SU-DHL-6 (cell line): ENCODE data around the gene COMMD3.

Source experiments
- H2AFZ ChIP-seq: fragments of 200-600 bp; sonication (generic); 2 replicates; pipeline ENCODE4 v1.6.1; 2014; ENCODE audit warnings: low read depth, mild to moderate bottlenecking, moderate library complexity, mixed read lengths, antibody characterized with exemption, low read length; ENCODE audit not compliant: severe bottlenecking
- H3F3A ChIP-seq: fragments of 200-600 bp; shearing (Covaris generic); 2 replicates; pipeline ENCODE4 v1.6.0; 2016; ENCODE audit warnings: antibody characterized with exemption, mild to moderate bottlenecking; ENCODE audit not compliant: insufficient read depth
- H3K27ac ChIP-seq: fragments of 200-600 bp; sonication (generic); 2 replicates; pipeline ENCODE4 v1.5.1; 2016; ENCODE audit warnings: low read depth, mild to moderate bottlenecking, low read length, moderate library complexity, mixed read lengths
- H3K27me3 ChIP-seq: fragments of 200-600 bp; sonication (generic), shearing (Covaris generic); 2 replicates; pipeline ENCODE4 v1.6.0; 2014; ENCODE audit warnings: mild to moderate bottlenecking, low read length
- H3K36me3 ChIP-seq: fragments of 200-600 bp; sonication (generic); 2 replicates; pipeline ENCODE4 v1.6.1; 2014; ENCODE audit warnings: mild to moderate bottlenecking, low read length, mixed read lengths
- H3K4me2 ChIP-seq: fragments of 300-600, 200-600 bp; shearing (Covaris generic), sonication (generic); 2 replicates; pipeline ENCODE4 v1.6.0; 2014; ENCODE audit warnings: low read length, low read depth, mild to moderate bottlenecking; ENCODE audit not compliant: poor library complexity, severe bottlenecking
- H3K4me3 ChIP-seq: fragments of 200-600 bp; sonication (generic); 2 replicates; pipeline ENCODE4 v1.5.1; 2014; ENCODE audit warnings: antibody characterized with exemption, low read length, mild to moderate bottlenecking, mixed read lengths; ENCODE audit not compliant: insufficient read depth, poor library complexity, severe bottlenecking
- H3K79me2 ChIP-seq: fragments of 200-600 bp; sonication (generic); 2 replicates; pipeline ENCODE4 v1.6.1; 2014; ENCODE audit warnings: mild to moderate bottlenecking, low read length, moderate library complexity; ENCODE audit not compliant: insufficient read depth
- H3K9ac ChIP-seq: fragments of 200-600 bp; sonication (generic); 2 replicates; pipeline ENCODE4 v1.7.0; 2014; ENCODE audit warnings: mild to moderate bottlenecking, low read length
- H3K9me2 ChIP-seq: fragments of 200-600 bp; sonication (generic); replicated peaks from 2 replicates; pipeline ENCODE4 v1.6.1; 2014; ENCODE audit warnings: low read length; ENCODE audit not compliant: insufficient read depth
- H3K9me3 ChIP-seq: fragments of 200-600 bp; sonication (generic); 2 replicates; pipeline ENCODE4 v1.6.1; 2014; ENCODE audit warnings: low read length, mixed read lengths; ENCODE audit not compliant: insufficient read depth
- H4K20me1 ChIP-seq: fragments of 200-600 bp; sonication (generic); 2 replicates; pipeline ENCODE4 v1.6.1; 2014; ENCODE audit warnings: low read depth, mild to moderate bottlenecking, antibody characterized with exemption, low read length, moderate library complexity, mixed read lengths
- EZH2phosphoT487 ChIP-seq: fragments of 200-600 bp; sonication (generic), shearing (Covaris generic); conservative IDR thresholded peaks from 2 replicates; pipeline ENCODE4 v1.6.1; 2018; ENCODE audit warnings: mild to moderate bottlenecking, antibody characterized with exemption, low read length, moderate library complexity, mixed read lengths
- TF ChIP-seq, protein P1 (sequence below): fragments of 200-600 bp; sonication (generic); IDR thresholded peaks from one replicate; pipeline ENCODE4 v1.5.1; 2017; ENCODE audit warnings: antibody characterized with exemption, mild to moderate bottlenecking, low read length, moderate library complexity; ENCODE audit not compliant: insufficient read depth, poor library complexity, severe bottlenecking

COMMD3 gene

DNA sequence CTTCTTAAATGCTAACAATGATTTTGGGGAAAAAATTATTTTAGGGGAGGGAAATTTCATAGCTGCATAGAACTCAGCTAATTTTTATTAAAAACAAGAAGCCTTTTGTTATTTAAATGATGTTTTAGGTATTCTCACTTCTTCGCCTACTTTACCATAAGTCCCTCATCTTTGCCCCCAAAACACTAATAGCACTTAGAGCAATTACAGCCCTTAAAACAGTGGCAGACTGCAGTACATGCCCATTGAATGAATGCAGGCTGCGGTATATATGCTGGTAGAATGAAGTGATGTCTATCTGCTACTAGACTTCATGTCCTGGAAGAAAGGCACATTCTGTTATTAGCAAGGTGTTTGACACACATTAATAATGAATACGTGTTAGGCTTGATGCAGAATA, 26.2 kb downstream of the COMMD3 start:
- H3F3A ChIP-seq = peaks cover 3% of the 10 kb centered on the region; the same call in 1 of the 2 replicates
- H3K79me2 ChIP-seq = no peaks in the 10 kb centered on the region
- no peak for TF ChIP-seq EZH2phosphoT487
- TF ChIP-seq, protein P1, sequence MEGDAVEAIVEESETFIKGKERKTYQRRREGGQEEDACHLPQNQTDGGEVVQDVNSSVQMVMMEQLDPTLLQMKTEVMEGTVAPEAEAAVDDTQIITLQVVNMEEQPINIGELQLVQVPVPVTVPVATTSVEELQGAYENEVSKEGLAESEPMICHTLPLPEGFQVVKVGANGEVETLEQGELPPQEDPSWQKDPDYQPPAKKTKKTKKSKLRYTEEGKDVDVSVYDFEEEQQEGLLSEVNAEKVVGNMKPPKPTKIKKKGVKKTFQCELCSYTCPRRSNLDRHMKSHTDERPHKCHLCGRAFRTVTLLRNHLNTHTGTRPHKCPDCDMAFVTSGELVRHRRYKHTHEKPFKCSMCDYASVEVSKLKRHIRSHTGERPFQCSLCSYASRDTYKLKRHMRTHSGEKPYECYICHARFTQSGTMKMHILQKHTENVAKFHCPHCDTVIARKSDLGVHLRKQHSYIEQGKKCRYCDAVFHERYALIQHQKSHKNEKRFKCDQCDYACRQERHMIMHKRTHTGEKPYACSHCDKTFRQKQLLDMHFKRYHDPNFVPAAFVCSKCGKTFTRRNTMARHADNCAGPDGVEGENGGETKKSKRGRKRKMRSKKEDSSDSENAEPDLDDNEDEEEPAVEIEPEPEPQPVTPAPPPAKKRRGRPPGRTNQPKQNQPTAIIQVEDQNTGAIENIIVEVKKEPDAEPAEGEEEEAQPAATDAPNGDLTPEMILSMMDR = no peak
- no peak overlapping the region for H3K4me3 ChIP-seq
- H2AFZ ChIP-seq = no peak overlapping the region
- no peaks in the 10 kb centered on the region for H3K9me3 ChIP-seq
- no peaks in the 10 kb centered on the region for H3K36me3 ChIP-seq
- H3K9ac ChIP-seq = no peak overlapping the region
- 0 out of 2 replicates have a peak, but pooled peaks cover 1% of the 10 kb centered on the region for H3K27me3 ChIP-seq
- H3K9me2 ChIP-seq = no peaks in the 10 kb centered on the region
- H3K4me2 ChIP-seq = no peak overlapping the region
- H3K27ac ChIP-seq = no peak overlapping the region
- no peaks in the 10 kb centered on the region for H4K20me1 ChIP-seq

DNA sequence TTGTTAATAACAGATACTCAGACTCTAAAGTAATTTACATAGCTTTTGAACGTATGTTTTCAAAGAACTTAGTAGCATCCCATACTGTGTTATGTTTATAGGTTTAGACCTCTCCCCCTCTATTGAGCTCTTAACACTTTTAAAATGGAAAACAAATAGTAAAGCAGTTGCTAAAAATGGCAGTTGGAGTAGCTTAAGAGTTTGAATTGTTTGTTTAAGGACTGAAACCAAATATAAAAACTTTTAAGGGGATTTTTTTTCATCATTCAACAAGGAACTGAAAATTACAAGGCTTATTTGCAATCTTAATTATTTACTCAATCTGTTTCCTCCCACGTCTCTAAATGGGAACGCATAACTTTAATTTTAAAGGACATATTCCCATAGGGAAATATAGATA, 27.5 kb downstream of the COMMD3 start:
- Histone ChIP-seq H3K36me3 (no peaks in the 10 kb centered on the region), H3K79me2 (no peaks in the 10 kb centered on the region), H2AFZ (no peak overlapping the region), H3K9me3 (no peaks in the 10 kb centered on the region), H3K27ac (no peak overlapping the region), H3K27me3 (no peaks in the 10 kb centered on the region), H3K4me3 (no peak overlapping the region), H3F3A (peaks cover 3% of the 10 kb centered on the region; the same call in 1 of the 2 replicates), H4K20me1 (no peaks in the 10 kb centered on the region), H3K9me2 (no peaks in the 10 kb centered on the region), H3K9ac (no peak overlapping the region), H3K4me2 (no peak overlapping the region)
- no peak for TF ChIP-seq EZH2phosphoT487
- TF ChIP-seq, protein P1 = no peak

DNA sequence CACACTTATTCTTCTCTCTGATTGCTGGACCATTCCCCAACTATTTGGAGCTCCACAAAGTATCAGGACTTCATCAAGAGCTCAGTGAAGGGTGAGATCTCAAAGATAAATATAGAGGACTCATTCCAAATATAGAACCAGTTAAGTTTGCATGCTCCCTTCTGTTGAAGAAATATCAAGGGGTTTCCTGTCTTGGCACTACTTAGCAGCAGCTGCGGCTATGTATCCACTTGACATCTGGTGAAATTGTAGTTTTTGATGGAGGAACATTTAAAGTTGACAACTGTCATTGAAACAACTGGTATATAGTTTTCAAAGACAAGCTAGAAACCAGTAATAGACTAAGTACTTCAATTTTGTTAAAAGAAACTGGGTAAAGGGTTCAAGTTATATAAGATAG, 28.1 kb downstream of the COMMD3 start:
- H3F3A ChIP-seq = peaks cover 3% of the 10 kb centered on the region; the same call in 1 of the 2 replicates
- H3K27ac ChIP-seq = no peak overlapping the region
- H3K9me2 ChIP-seq = no peaks in the 10 kb centered on the region
- H4K20me1 ChIP-seq = no peaks in the 10 kb centered on the region
- no peaks in the 10 kb centered on the region for H3K27me3 ChIP-seq
- TF ChIP-seq EZH2phosphoT487 = no peak
- TF ChIP-seq, protein P1 = no peak
- no peak overlapping the region for H2AFZ ChIP-seq
- H3K36me3 ChIP-seq = no peaks in the 10 kb centered on the region
- no peak overlapping the region for H3K9ac ChIP-seq
- H3K79me2 ChIP-seq = no peaks in the 10 kb centered on the region
- H3K9me3 ChIP-seq = no peaks in the 10 kb centered on the region
- no peak overlapping the region for H3K4me3 ChIP-seq
- H3K4me2 ChIP-seq = no peak overlapping the region

DNA sequence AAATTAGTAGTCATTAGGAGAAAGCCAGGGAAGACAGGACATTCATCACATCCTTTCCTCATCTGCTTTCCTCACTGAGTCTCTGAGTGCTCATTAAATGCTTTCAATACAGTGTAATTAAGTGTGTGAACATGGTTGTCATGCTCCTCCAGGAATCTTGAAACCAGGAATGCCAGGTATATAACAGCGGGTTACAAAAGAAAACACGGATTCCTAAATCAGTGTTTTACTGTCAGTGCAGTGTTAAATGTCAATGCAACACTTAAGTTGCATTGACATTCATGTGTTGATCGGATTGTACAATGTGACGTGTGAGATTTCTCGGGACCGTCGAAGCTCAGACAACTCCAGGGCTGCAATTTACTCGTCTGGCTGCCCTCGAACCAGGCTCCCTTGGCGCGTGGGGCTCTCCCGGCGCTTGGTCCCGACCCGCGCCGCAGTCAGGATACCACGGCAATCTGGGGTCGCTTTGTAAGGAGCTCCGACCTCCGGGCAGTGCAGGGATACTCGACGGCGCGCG, 28.7 kb downstream of the COMMD3 start:
- no peak for TF ChIP-seq EZH2phosphoT487
- TF ChIP-seq, protein P1 = no peak
- no peaks in the 10 kb centered on the region for H3K36me3 ChIP-seq
- H3K27me3 ChIP-seq = no peaks in the 10 kb centered on the region
- H3F3A ChIP-seq = peaks cover 3% of the 10 kb centered on the region; the same call in 1 of the 2 replicates
- H3K9me3 ChIP-seq = no peaks in the 10 kb centered on the region
- no peaks in the 10 kb centered on the region for H3K9me2 ChIP-seq
- H3K27ac ChIP-seq = no peak overlapping the region
- no peaks in the 10 kb centered on the region for H4K20me1 ChIP-seq
- H3K9ac ChIP-seq = no peak overlapping the region
- no peaks in the 10 kb centered on the region for H3K79me2 ChIP-seq
- H3K4me3 ChIP-seq = no peak overlapping the region
- no peak overlapping the region for H3K4me2 ChIP-seq
- H2AFZ ChIP-seq = no peak overlapping the region
